CD4-positive, alpha-beta T cell (primary cell): Measurements from ENCODE around the gene TCEANC. TPM values are rescaled to one million over a fixed set of nuclear protein-coding genes. Genes with fewer than 3 reads are reported as not detected.
A peak's percentile ranks its signal among the peaks of the same experiment; 100 is the strongest.

Source experiments
- ATAC-seq: fragments of 200-7000 bp; cut with Tn5 transposase; one replicate; pipeline ENCODE4 v1.10.0; 2022; ENCODE audit warnings: mild to moderate bottlenecking; ENCODE audit not compliant: poor library complexity
- CTCF ChIA-PET: fragments of 350-600 bp; sonication (Branson Sonifier 250); formaldehyde crosslinking; loops from one replicate; lab custom pipeline; 2021; ENCODE audit warnings: antibody characterized with exemption, inconsistent platforms; lab: Charles Lee
- POLR2A ChIA-PET: fragments of 350-600 bp; sonication (Branson Sonifier 250); formaldehyde crosslinking; loops from one replicate; lab custom pipeline; 2021; ENCODE audit warnings: antibody characterized with exemption, inconsistent platforms; lab: Charles Lee
- DNase-seq, 14 experiments: peaks; one replicate each; pipeline ENCODE4 v3.0.0-alpha.2; 2013 to 2020; ENCODE audit warnings: mixed read lengths in 2 of 14
- H3K27ac ChIP-seq, 2 donors: one replicate each; pipeline versions ENCODE4 v1.5.1 to v1.7.0; 2013; ENCODE audit warnings: low read length in 2 of 2, low read depth in 1 of 2, mild to moderate bottlenecking in 1 of 2
- H3K27me3 ChIP-seq, 2 experiments: 1 replicate in 1 of 2; 2 replicates in 1 of 2; pipeline versions ENCODE4 v1.6.1 to v1.7.0; 2013; ENCODE audit warnings: low read length in 2 of 2, control low read depth in 1 of 2, mild to moderate bottlenecking in 1 of 2, moderate library complexity in 1 of 2; ENCODE audit not compliant: insufficient read depth in 2 of 2, control insufficient read depth in 1 of 2
- H3K36me3 ChIP-seq: one replicate; pipeline ENCODE4 v1.6.1; 2013; ENCODE audit warnings: low read length, control low read depth; ENCODE audit not compliant: insufficient read depth
- H3K4me1 ChIP-seq: one replicate; pipeline ENCODE4 v1.6.1; 2013; ENCODE audit warnings: low read length, control low read depth; ENCODE audit not compliant: insufficient read depth
- H3K4me3 ChIP-seq: one replicate; pipeline ENCODE4 v1.5.1; 2013; ENCODE audit warnings: mild to moderate bottlenecking, low read length, moderate library complexity
- H3K9me3 ChIP-seq, 2 experiments: 1 replicate in 1 of 2; 2 replicates in 1 of 2; pipeline versions ENCODE4 v1.6.1 to v1.7.0; 2013; ENCODE audit warnings: low read length in 2 of 2, mild to moderate bottlenecking in 2 of 2, control low read depth in 1 of 2, moderate library complexity in 1 of 2; ENCODE audit not compliant: control insufficient read depth in 1 of 2, insufficient read depth in 1 of 2
- H3K27ac Mint-ChIP-seq: one replicate; pipeline ENCODE4 v1.8.0; 2020; ENCODE audit warnings: mixed read lengths
- H3K27me3 Mint-ChIP-seq: one replicate; pipeline ENCODE4 v1.8.0; 2021; ENCODE audit warnings: mixed read lengths
- H3K36me3 Mint-ChIP-seq: one replicate; pipeline ENCODE4 v1.8.0; 2021; ENCODE audit warnings: low read depth, mixed read lengths
- H3K4me1 Mint-ChIP-seq: one replicate; pipeline ENCODE4 v1.8.0; 2021; ENCODE audit warnings: low read depth, mixed read lengths
- H3K4me3 Mint-ChIP-seq: one replicate; pipeline ENCODE4 v1.8.0; 2020; ENCODE audit warnings: mild to moderate bottlenecking, mixed read lengths
- H3K9me3 Mint-ChIP-seq: one replicate; pipeline ENCODE4 v1.8.0; 2020; ENCODE audit warnings: mixed read lengths
- intact Hi-C, 2 experiments: fragments of 100-400 bp; cut with DNase I in 1 of 2; cut with micrococcal nuclease in 1 of 2; formaldehyde crosslinking; loops; one replicate each; pipeline versions ENCODE4 v1.15.1 to v1.9.0; 2023 to 2025; cut with DNase I, micrococcal nuclease
- total RNA-seq, 174 experiments: library from RNA in 2 of 174; stranded (reverse) in 2 of 174; gene quantifications; one replicate each; pipeline ENCODE4 v1.2.3 and lab custom pipeline; 2021 to 2026
- TF ChIP-seq, protein P1 (sequence below): fragments of 200-600 bp; IDR thresholded peaks from one replicate; pipeline ENCODE4 v1.8.0; 2022; ENCODE audit warnings: antibody characterized with exemption, mild to moderate bottlenecking

TCEANC gene
- total RNA-seq, 2 experiments from 2014 or later: 6.5 to 8.3 TPM

DNA sequence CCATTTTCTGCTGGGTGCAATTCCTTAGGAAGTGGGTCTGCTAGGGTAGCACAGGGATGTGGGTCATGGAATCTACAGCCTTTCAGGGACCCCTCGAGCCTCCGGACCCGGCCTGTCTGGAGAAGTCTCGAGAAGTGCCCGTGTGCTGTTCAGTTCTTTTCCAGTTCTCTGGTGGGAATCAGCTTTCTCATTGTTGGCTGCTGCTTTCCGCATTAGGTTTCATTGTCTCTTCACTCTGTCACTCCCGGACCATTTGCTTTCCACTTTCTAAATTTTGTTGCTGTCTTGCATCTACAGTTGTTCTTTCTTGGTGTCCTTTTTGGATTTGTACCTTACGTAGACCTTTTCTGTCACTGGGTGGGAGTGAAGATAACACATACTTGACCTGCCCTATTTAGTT, 42.0 kb downstream of the TCEANC start:
- intact Hi-C loops: loop anchor here (5.0 kb wide), 2 partner anchors 37 to 903 kb away; partner anchors contain the start of genes OFD1 (in 2 of the 2), TRAPPC2 (in 2 of the 2) and PRPS2 (in 1 of the 2)
- no peak for DNase-seq
- Mint-ChIP-seq H3K27me3 (no peaks in the 10 kb centered on the region), H3K36me3 (peaks cover 13% of the 10 kb centered on the region), H3K4me3 (peak overlapping the region; percentile 26), H3K9me3 (no peaks in the 10 kb centered on the region), H3K4me1 (peaks cover 80% of the 10 kb centered on the region), H3K27ac (no peak overlapping the region)
- Histone ChIP-seq H3K27ac (no peak overlapping the region), H3K4me1 (peaks cover 40% of the 10 kb centered on the region), H3K36me3 (peaks cover 2% of the 10 kb centered on the region), H3K9me3 (no peaks in the 10 kb centered on the region), H3K4me3 (no peak overlapping the region), H3K27me3 (no peaks in the 10 kb centered on the region)
- POLR2A ChIA-PET: interaction anchor here (0.6 to 1.3 kb wide), 3 partner anchors 33 to 718 kb away, joined by 3 to 4 read pairs (median 3); partner anchors contain the start of genes OFD1 and TRAPPC2
- ATAC-seq: no peak
- TF ChIP-seq, protein P1, sequence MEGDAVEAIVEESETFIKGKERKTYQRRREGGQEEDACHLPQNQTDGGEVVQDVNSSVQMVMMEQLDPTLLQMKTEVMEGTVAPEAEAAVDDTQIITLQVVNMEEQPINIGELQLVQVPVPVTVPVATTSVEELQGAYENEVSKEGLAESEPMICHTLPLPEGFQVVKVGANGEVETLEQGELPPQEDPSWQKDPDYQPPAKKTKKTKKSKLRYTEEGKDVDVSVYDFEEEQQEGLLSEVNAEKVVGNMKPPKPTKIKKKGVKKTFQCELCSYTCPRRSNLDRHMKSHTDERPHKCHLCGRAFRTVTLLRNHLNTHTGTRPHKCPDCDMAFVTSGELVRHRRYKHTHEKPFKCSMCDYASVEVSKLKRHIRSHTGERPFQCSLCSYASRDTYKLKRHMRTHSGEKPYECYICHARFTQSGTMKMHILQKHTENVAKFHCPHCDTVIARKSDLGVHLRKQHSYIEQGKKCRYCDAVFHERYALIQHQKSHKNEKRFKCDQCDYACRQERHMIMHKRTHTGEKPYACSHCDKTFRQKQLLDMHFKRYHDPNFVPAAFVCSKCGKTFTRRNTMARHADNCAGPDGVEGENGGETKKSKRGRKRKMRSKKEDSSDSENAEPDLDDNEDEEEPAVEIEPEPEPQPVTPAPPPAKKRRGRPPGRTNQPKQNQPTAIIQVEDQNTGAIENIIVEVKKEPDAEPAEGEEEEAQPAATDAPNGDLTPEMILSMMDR: no peak
- CTCF ChIA-PET: no interaction called here

DNA sequence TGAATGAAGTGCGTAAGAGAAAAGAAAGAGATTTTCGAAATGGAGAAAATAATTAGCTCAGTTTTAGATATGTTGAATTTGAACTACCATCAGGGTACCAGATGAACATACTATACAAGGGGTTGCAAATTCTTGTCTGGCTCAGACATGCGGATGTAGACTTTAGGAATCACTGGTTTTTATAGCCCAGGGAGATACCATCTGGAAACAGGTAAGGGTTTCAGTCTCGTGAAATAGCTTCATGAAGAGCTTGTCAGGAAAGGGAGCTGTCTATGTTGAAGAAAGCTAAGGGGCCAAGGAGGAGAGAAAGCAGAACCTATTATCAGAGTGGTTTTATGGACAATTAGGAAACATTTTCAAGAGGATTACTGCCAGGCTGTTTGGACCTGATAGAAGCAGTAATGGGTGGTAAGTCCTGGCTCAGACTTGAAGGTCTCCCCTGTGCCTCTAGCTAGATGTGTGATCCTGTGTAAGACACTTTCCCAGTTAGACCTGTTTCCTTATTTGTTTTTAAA, 42.7 kb downstream of the TCEANC start:
- H3K36me3 ChIP-seq: peaks cover 2% of the 10 kb centered on the region
- POLR2A ChIA-PET: interaction anchor here (1.3 kb wide), 1 partner anchor 39 kb away, joined by 4 read pairs; the partner anchor contains the start of genes OFD1 and TRAPPC2
- H3K4me1 Mint-ChIP-seq: peaks cover 78% of the 10 kb centered on the region
- no peak overlapping the region for H3K4me3 ChIP-seq
- peak overlapping the region; percentile 26 for H3K4me3 Mint-ChIP-seq
- H3K27ac Mint-ChIP-seq: peak overlapping the region; percentile 62
- TF ChIP-seq, protein P1: no peak
- H3K9me3 ChIP-seq: no peaks in the 10 kb centered on the region
- CTCF ChIA-PET: no interaction called here
- peaks cover 39% of the 10 kb centered on the region for H3K4me1 ChIP-seq
- ATAC-seq: no peak
- H3K36me3 Mint-ChIP-seq: peaks cover 13% of the 10 kb centered on the region
- H3K27ac ChIP-seq: no peak overlapping the region
- H3K27me3 ChIP-seq: no peaks in the 10 kb centered on the region
- H3K9me3 Mint-ChIP-seq: no peaks in the 10 kb centered on the region
- H3K27me3 Mint-ChIP-seq: no peaks in the 10 kb centered on the region
- DNase-seq: no peak
- intact Hi-C loops: loop anchor here in 1 of 2 experiments (5.0 kb wide), 1 partner anchor 37 kb away; the partner anchor contains the start of genes OFD1 and TRAPPC2

DNA sequence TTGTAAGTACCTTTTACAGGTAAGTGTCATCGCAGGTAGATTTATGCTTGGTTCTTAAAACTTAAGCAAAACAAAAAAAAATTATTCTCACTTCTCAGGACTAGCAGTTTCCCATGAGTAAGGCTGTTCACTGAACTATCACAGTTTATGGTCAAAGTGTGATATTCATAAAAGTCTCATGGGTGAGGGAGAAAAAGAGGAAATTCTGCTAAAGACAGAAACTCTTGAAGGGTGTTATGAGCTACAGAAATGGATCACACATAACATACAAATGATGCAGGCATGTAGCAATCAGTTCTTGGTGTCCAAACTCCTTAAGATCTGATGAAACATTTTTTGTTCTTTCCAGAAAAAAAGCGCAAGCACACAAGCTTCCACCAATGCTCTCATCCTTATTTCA, 44.5 kb downstream of the TCEANC start:
- ChIA-PET POLR2A (interaction anchor here (1.6 to 1.8 kb wide), 2 partner anchors 9 to 37 kb away, joined by 6 to 7 read pairs; partner anchors contain the start of genes OFD1, RAB9A and TRAPPC2), CTCF (interaction anchor here (1.4 to 1.5 kb wide), 2 partner anchors 10 to 11 kb away, joined by 3 to 4 read pairs; no protein-coding TSS in a partner anchor)
- Mint-ChIP-seq H3K27ac (peak overlapping the region; percentile 62), H3K9me3 (no peaks in the 10 kb centered on the region), H3K4me3 (no peak overlapping the region), H3K4me1 (peaks cover 84% of the 10 kb centered on the region), H3K36me3 (peaks cover 24% of the 10 kb centered on the region), H3K27me3 (no peaks in the 10 kb centered on the region)
- intact Hi-C loops: loop anchor here in 1 of 2 experiments (5.0 kb wide), 1 partner anchor 35 kb away; the partner anchor contains the start of genes OFD1 and TRAPPC2
- Histone ChIP-seq H3K4me1 (peaks cover 39% of the 10 kb centered on the region), H3K27me3 (no peaks in the 10 kb centered on the region), H3K9me3 (no peaks in the 10 kb centered on the region), H3K4me3 (no peak overlapping the region), H3K27ac (no peak overlapping the region), H3K36me3 (peaks cover 2% of the 10 kb centered on the region)
- no peak for ATAC-seq
- peak in 1 of 14 experiments; percentile 15 for DNase-seq
- TF ChIP-seq, protein P1: no peak
